K562 (cell line): ENCODE measurements around the gene ANKRD11. TPM values are rescaled to one million over a fixed set of nuclear protein-coding genes. Genes with fewer than 3 reads are reported as not detected.

Source experiments
- ATAC-seq: fragments of 200-7000 bp; cut with Tn5 transposase; 3 replicates; pipeline ENCODE4 v1.9.1; 2020; ENCODE audit warnings: moderate library complexity
- BruUV-seq: library from RNA; stranded (reverse); fragments of 400-500 nt; replicated peaks from 2 replicates; lab custom pipeline; 2021; lab: Mats Ljungman, UMichigan
- CTCF ChIA-PET: fragments of 300-600 bp; formaldehyde crosslinking; extraction: SDS; loops from one replicate; lab custom pipeline; 2021; ENCODE audit warnings: low intra/inter-chr PET ratio; lab: Yijun Ruan, JAX
- POLR2A ChIA-PET: fragments of 300-600, 350-650 bp; sonication (Branson Sonifier 250); formaldehyde crosslinking; extraction: SDS; loops from one replicate; lab custom pipeline; 2021; ENCODE audit warnings: antibody characterized with exemption, inconsistent platforms; lab: Yijun Ruan, JAX
- DNase-seq, 4 experiments: peaks; one replicate each; pipeline versions ENCODE4 v3.0.0 to v3.0.0-alpha.2; 2011 to 2018; ENCODE audit warnings: low spot score in 3 of 4, mixed read lengths in 3 of 4; ENCODE audit errors: extremely low read depth in 1 of 4
- FAIRE-seq: peaks from 2 replicates; lab custom pipeline; 2011; peaks lifted over from hg19 to GRCh38; lab: Jason Lieb, UNC
- H2AFZ ChIP-seq: 2 replicates; pipeline ENCODE4 v1.6.0; 2011; ENCODE audit warnings: low read depth, low read length, control low read depth, inconsistent platforms
- H3K27ac ChIP-seq: fragments of 200-600 bp; 3 replicates; pipeline ENCODE4 v1.8.0; 2011; ENCODE audit warnings: low read depth, mild to moderate bottlenecking, control low read depth, inconsistent platforms, low read length, moderate library complexity, mixed read lengths; ENCODE audit errors: extremely low read depth
- H3K27me3 ChIP-seq, 2 experiments: fragments of 300-600 bp in 1 of 2; 2 replicates in 1 of 2; 3 replicates in 1 of 2; pipeline versions ENCODE4 v1.6.0 to v1.8.0; 2011; ENCODE audit warnings: inconsistent platforms in 2 of 2, low read length in 2 of 2, mild to moderate bottlenecking in 1 of 2, mixed read lengths in 1 of 2, moderate library complexity in 1 of 2; ENCODE audit not compliant: control insufficient read depth in 2 of 2, insufficient read depth in 2 of 2
- H3K36me3 ChIP-seq: fragments of 300-600 bp; 3 replicates; pipeline ENCODE4 v1.8.0; 2011; ENCODE audit warnings: mild to moderate bottlenecking, low read length, inconsistent platforms; ENCODE audit not compliant: control insufficient read depth, insufficient read depth
- H3K4me1 ChIP-seq, 2 experiments: fragments of 200-600 bp in 1 of 2; replicated peaks in 1 of 2; 2 replicates in 1 of 2; 3 replicates in 1 of 2; pipeline versions ENCODE4 v1.5.1 to v1.8.0; 2011; ENCODE audit warnings: inconsistent platforms in 2 of 2, low read length in 2 of 2, mild to moderate bottlenecking in 1 of 2, mixed read lengths in 1 of 2, moderate library complexity in 1 of 2; ENCODE audit not compliant: control insufficient read depth in 2 of 2, insufficient read depth in 2 of 2
- H3K4me2 ChIP-seq: 2 replicates; pipeline ENCODE4 v1.6.1; 2011; ENCODE audit warnings: low read length, control low read depth, inconsistent platforms, mixed read lengths; ENCODE audit not compliant: insufficient read depth
- H3K4me3 ChIP-seq: fragments of 200-600 bp; sonication (generic), shearing (Covaris generic); 2 replicates; pipeline ENCODE4 v1.5.1; 2016; ENCODE audit warnings: control low read depth, inconsistent platforms
- H3K79me2 ChIP-seq: fragments of 200-600 bp; 3 replicates; pipeline ENCODE4 v1.8.0; 2011; ENCODE audit warnings: low read length, inconsistent platforms; ENCODE audit not compliant: control insufficient read depth, insufficient read depth
- H3K9ac ChIP-seq, 2 experiments: 2 replicates each; pipeline versions ENCODE4 v1.6.0 to v1.6.1; 2011; ENCODE audit warnings: low read depth in 2 of 2, low read length in 2 of 2, control low read depth in 1 of 2, inconsistent platforms in 1 of 2, mild to moderate bottlenecking in 1 of 2, mixed read lengths in 1 of 2; ENCODE audit not compliant: insufficient read depth in 1 of 2
- H3K9me1 ChIP-seq: one replicate; pipeline ENCODE4 v1.6.0; 2011; ENCODE audit warnings: inconsistent platforms, mild to moderate bottlenecking, low read length, moderate library complexity; ENCODE audit not compliant: control insufficient read depth, insufficient read depth
- H3K9me3 ChIP-seq: replicated peaks from 2 replicates; pipeline ENCODE4 v1.5.1; 2011; ENCODE audit warnings: low read depth, low read length, inconsistent platforms; ENCODE audit not compliant: control insufficient read depth, insufficient read depth
- H4K20me1 ChIP-seq: replicated peaks from 2 replicates; pipeline ENCODE4 v1.6.1; 2011; ENCODE audit warnings: low read length, inconsistent platforms, mixed read lengths; ENCODE audit not compliant: control insufficient read depth, insufficient read depth
- ID3 ChIP-seq, 2 experiments: fragments of 250-450 bp in 1 of 2; fragments of 450-650 bp in 1 of 2; sonication (Bioruptor Pico) in 1 of 2; IDR thresholded peaks; 2 replicates each; pipeline versions ENCODE4 v1.6.1 to v1.8.0; 2016 to 2021; ENCODE audit warnings: mild to moderate bottlenecking in 2 of 2, moderate library complexity in 2 of 2, missing compliant biosample characterization in 1 of 2, missing genetic modification characterization in 1 of 2
- NR2C1 ChIP-seq, 2 experiments: fragments of 450-650 bp; IDR thresholded peaks; 2 replicates each; pipeline ENCODE4 v1.6.1; 2017; ENCODE audit warnings: mild to moderate bottlenecking in 2 of 2, antibody characterized with exemption in 1 of 2, inconsistent platforms in 1 of 2, missing compliant biosample characterization in 1 of 2, missing genetic modification characterization in 1 of 2
- NR2C2 ChIP-seq, 2 experiments: fragments of 200-800 bp in 1 of 2; sonication (Bioruptor generic) in 1 of 2; sonication (generic) in 1 of 2; formaldehyde crosslinking in 1 of 2; IDR thresholded peaks; 2 replicates each; pipeline versions ENCODE4 v1.6.1 to v1.8.0; 2016 to 2022; ENCODE audit warnings: mild to moderate bottlenecking in 1 of 2, missing compliant biosample characterization in 1 of 2, missing genetic modification characterization in 1 of 2, missing genetic modification reagents in 1 of 2
- PBX2 ChIP-seq, 2 experiments: IDR thresholded peaks in 1 of 2; conservative IDR thresholded peaks in 1 of 2; 2 replicates each; pipeline ENCODE4 v1.6.1; 2016; ENCODE audit warnings: low read depth in 2 of 2, mild to moderate bottlenecking in 1 of 2, missing compliant biosample characterization in 1 of 2, missing genetic modification characterization in 1 of 2, moderate library complexity in 1 of 2
- PURB ChIP-seq: sonication (generic); formaldehyde crosslinking; IDR thresholded peaks from 2 replicates; pipeline ENCODE4 v1.9.0; 2021; ENCODE audit warnings: low read depth, mild to moderate bottlenecking, missing genetic modification reagents
- SMARCA4 ChIP-seq: fragments of 450-650 bp; IDR thresholded peaks from 2 replicates; pipeline ENCODE4 v1.6.1; 2016
- ZNF316 ChIP-seq: fragments of 450-650 bp; IDR thresholded peaks from 2 replicates; pipeline ENCODE4 v1.6.1; 2016
- ZNF518B ChIP-seq: fragments of 250-450 bp; sonication (Bioruptor Pico); IDR thresholded peaks from 2 replicates; pipeline ENCODE4 v1.5.0; 2021; ENCODE audit warnings: mild to moderate bottlenecking, moderate library complexity
- ZNF785 ChIP-seq: fragments of 250-450 bp; sonication (Bioruptor Pico); IDR thresholded peaks from 2 replicates; pipeline ENCODE4 v1.4.0; 2020; ENCODE audit warnings: mild to moderate bottlenecking
- WGBS: fragments of 100-300 bp; shearing (Covaris generic); methylation state at CpG from one replicate; pipeline ENCODE4 v1.1.6; 2016; ENCODE audit warnings: low coverage, mixed read lengths; ENCODE audit not compliant: insufficient coverage; ENCODE audit errors: missing lambda C conversion rate; 5-methylcytosine and 5-hydroxymethylcytosine counted together
- in situ Hi-C: fragments of 300-500 bp; cut with MboI; formaldehyde crosslinking; loops from 4 replicates; pipeline ENCODE4 v1.15.0; 2018; ENCODE audit warnings: inconsistent platforms, mixed read lengths
- intact Hi-C: fragments of 100-400 bp; cut with micrococcal nuclease; formaldehyde crosslinking; loops from 2 replicates; pipeline ENCODE4 v1.14.2; 2022
- polyA plus RNA-seq, 8 experiments: library from polyadenylated mRNA; depleted of rRNA in 4 of 8; stranded (reverse) in 5 of 8; unstranded in 3 of 8; fragments of >200 nt; fragmentation: Nextera tagmentation in 2 of 8; fragmentation: Illumina TruSeq in 1 of 8; extraction: Ambion mirVana in 2 of 8; extraction: Trizol in 1 of 8; gene quantifications; 2 replicates each; pipeline versions ENCODE4 v1.2.1 to v1.2.3, GENCODE V29; 2011 to 2014; ENCODE audit warnings: inconsistent platforms in 1 of 8, missing spikeins in 1 of 8
- total RNA-seq, 7 experiments: library from RNA; depleted of rRNA in 6 of 7; stranded (reverse); fragments of >200 nt in 6 of 7; fragmentation: Illumina TruSeq in 2 of 7; extraction: Trizol in 2 of 7; gene quantifications; 2 replicates each; pipeline versions ENCODE4 v1.2.1 to v1.2.3, GENCODE V29; 2011 to 2021; ENCODE audit warnings: low replicate concordance in 1 of 7
- TF ChIP-seq, protein P1 (sequence below): fragments of 450-650 bp; IDR thresholded peaks from 2 replicates; pipeline ENCODE4 v1.6.1; 2016

The ANKRD11 gene
- total and polyA plus RNA-seq, 9 of the 15 experiments (the other 6 are each of a cell fraction or from before 2014, with no cell fraction given) = 4.7 to 126 (median 31.7) TPM

DNA sequence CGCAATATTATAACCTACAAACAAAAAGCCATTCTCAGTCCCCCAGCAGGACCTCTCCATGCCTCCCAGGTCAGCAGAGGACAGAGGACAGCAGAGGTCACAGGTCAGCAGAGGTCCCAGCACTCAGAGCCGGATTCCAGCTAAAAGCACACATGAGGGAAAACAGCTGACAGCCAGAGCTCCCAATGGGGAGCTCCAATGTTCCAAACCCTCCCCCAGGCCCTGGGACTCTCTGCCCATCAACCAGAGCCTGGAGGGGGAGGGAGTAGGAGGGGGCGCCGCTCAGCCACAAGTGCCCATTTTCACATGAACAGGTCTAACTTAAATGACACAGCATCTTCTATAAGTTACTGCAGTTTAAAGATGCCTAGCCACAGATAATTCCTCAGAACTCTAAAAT, 77.5 kb downstream of the ANKRD11 start:
- peaks cover 23% of the 10 kb centered on the region for H3K9me1 ChIP-seq
- peak overlapping the region in 1 of 2 experiments; percentile 53; a peak in 1 of 4 replicates for H3K9ac ChIP-seq
- H4K20me1 ChIP-seq = peaks cover 78% of the 10 kb centered on the region
- H3K27me3 ChIP-seq = no peaks in the 10 kb centered on the region
- no peak overlapping the region for H3K27ac ChIP-seq
- CTCF ChIA-PET = no interaction called here
- no peak overlapping the region for H3K4me2 ChIP-seq
- no peak overlapping the region for H2AFZ ChIP-seq
- peaks cover 24 to 52% of the 10 kb centered on the region in 2 experiments; a peak in 4 of 5 replicates for H3K4me1 ChIP-seq
- FAIRE-seq (peak; percentile 71), ATAC-seq (peak; percentile 11; the same call in 1 of the 3 replicates), DNase-seq (peak; percentile 32 to 68 (median 50))
- POLR2A ChIA-PET = interaction anchor here (1.2 to 1.3 kb wide), 2 partner anchors 10 to 34 kb away, joined by 3 to 7 read pairs; no protein-coding TSS in a partner anchor
- in situ Hi-C loops (no loop called here), intact Hi-C loops (no loop called here)
- peaks cover 96% of the 10 kb centered on the region for H3K79me2 ChIP-seq
- 53% methylated on average over 4 of the region's 4 CpGs for WGBS
- peaks cover 31% of the 10 kb centered on the region for H3K36me3 ChIP-seq
- BruUV-seq = no TSS peak
- H3K9me3 ChIP-seq = no peaks in the 10 kb centered on the region
- no peak overlapping the region for H3K4me3 ChIP-seq
- TF ChIP-seq ID3 (CRISPR knock-in tag; IDR thresholded peaks at IDR 0.05) (no peak), ID3 (tag; IDR thresholded peaks at IDR 0.05) (no peak), NR2C1 (IDR thresholded peaks at IDR 0.05) (no peak), NR2C1 (tag; IDR thresholded peaks at IDR 0.05) (peak; percentile 75), PURB (CRISPR knock-in tag) (no peak), ZNF316 (peak; percentile 31; the same call in 1 of the 2 replicates), ZNF518B (CRISPR knock-in tag) (no peak), PBX2 (CRISPR knock-in tag; IDR thresholded peaks at IDR 0.05; ENCODE audit: low read depth) (no peak), PBX2 (tag; conservative IDR thresholded peaks at IDR 0.05; ENCODE audit: low read depth) (peak; percentile 36; the same call in 1 of the 2 replicates), SMARCA4 (no peak), ZNF785 (CRISPR knock-in tag) (no peak), NR2C2 (CRISPR knock-in tag; IDR thresholded peaks at IDR 0.05) (no peak), NR2C2 (tag; IDR thresholded peaks at IDR 0.05) (peak; percentile 31; the same call in 1 of the 2 replicates)
- TF ChIP-seq, protein P1, sequence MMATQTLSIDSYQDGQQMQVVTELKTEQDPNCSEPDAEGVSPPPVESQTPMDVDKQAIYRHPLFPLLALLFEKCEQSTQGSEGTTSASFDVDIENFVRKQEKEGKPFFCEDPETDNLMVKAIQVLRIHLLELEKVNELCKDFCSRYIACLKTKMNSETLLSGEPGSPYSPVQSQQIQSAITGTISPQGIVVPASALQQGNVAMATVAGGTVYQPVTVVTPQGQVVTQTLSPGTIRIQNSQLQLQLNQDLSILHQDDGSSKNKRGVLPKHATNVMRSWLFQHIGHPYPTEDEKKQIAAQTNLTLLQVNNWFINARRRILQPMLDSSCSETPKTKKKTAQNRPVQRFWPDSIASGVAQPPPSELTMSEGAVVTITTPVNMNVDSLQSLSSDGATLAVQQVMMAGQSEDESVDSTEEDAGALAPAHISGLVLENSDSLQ = peak; percentile 55
